HCT116 (cell line): ENCODE measurements around the gene RHEBL1. TPM values are rescaled to one million over a fixed set of nuclear protein-coding genes. Genes with fewer than 3 reads are reported as not detected.

Source experiments
- ATAC-seq: fragments of 200-7000 bp; cut with Tn5 transposase; 2 replicates; pipeline ENCODE4 v1.9.1; 2020; ENCODE audit warnings: mild to moderate bottlenecking, moderate library complexity
- BruUV-seq: library from RNA; stranded (reverse); fragments of 400-500 nt; replicated peaks from 2 replicates; lab custom pipeline; 2021; lab: Mats Ljungman, UMichigan
- CTCF ChIA-PET: fragments of 300-600 bp; sonication (Branson Sonifier 250); formaldehyde crosslinking; loops from one replicate; lab custom pipeline; 2021; ENCODE audit warnings: antibody characterized with exemption; lab: Charles Lee
- POLR2A ChIA-PET: fragments of 300-600, 350-600 bp; sonication (Branson Sonifier 250); formaldehyde crosslinking; loops from one replicate; lab custom pipeline; 2021; ENCODE audit warnings: antibody characterized with exemption; lab: Charles Lee
- RAD21 ChIA-PET, 2 experiments: fragments of 300-600 bp; sonication (Branson Sonifier 250); formaldehyde crosslinking; loops; one replicate each; lab custom pipeline; 2023; ENCODE audit warnings: low total read pairs in 2 of 2; ENCODE audit not compliant: uncharacterized antibody in 2 of 2, unreplicated experiment in 2 of 2, low non-redundant PET in 1 of 2; lab: Charles Lee
- DNase-seq: peaks from one replicate; pipeline ENCODE4 v3.0.0-alpha.2; 2010; ENCODE audit warnings: low read depth, low spot score
- H2AFZ ChIP-seq: fragments of 200-600 bp; shearing (Covaris generic), sonication (generic); 2 replicates; pipeline ENCODE4 v1.6.1; 2017; ENCODE audit warnings: low read depth, mixed run types, mixed read lengths, antibody characterized with exemption, low read length; ENCODE audit not compliant: poor library complexity, severe bottlenecking
- H3K27ac ChIP-seq: 2 replicates; pipeline ENCODE4 v1.5.1; 2012; ENCODE audit warnings: low read depth, low read length
- H3K27me3 ChIP-seq: fragments of 200-600 bp; sonication (generic); 2 replicates; pipeline ENCODE4 v1.6.1; 2016; ENCODE audit warnings: mixed run types, low read length, mixed read lengths; ENCODE audit not compliant: insufficient read depth
- H3K36me3 ChIP-seq, 2 experiments: fragments of 200-500 bp in 1 of 2; fragments of 200-600 bp in 1 of 2; sonication (Bioruptor generic) in 1 of 2; sonication (generic) in 1 of 2; 2 replicates each; pipeline versions ENCODE4 v1.5.1 to v1.6.1; 2014 to 2016; ENCODE audit warnings: low read length in 2 of 2, inconsistent platforms in 1 of 2, mixed read lengths in 1 of 2, mixed run types in 1 of 2; ENCODE audit not compliant: insufficient read depth in 2 of 2, control insufficient read depth in 1 of 2
- H3K4me1 ChIP-seq, 2 experiments: fragments of 200-600 bp in 1 of 2; sonication (generic) in 1 of 2; 2 replicates each; pipeline versions ENCODE4 v1.5.1 to v1.6.1; 2012 to 2017; ENCODE audit warnings: low read length in 2 of 2, inconsistent platforms in 1 of 2, mild to moderate bottlenecking in 1 of 2, mixed read lengths in 1 of 2, mixed run types in 1 of 2, moderate library complexity in 1 of 2; ENCODE audit not compliant: insufficient read depth in 2 of 2, control insufficient read depth in 1 of 2
- H3K4me2 ChIP-seq: fragments of 200-600 bp; sonication (generic); 2 replicates; pipeline ENCODE4 v1.6.1; 2017; ENCODE audit warnings: mixed run types, low read length, mixed read lengths
- H3K4me3 ChIP-seq, 2 experiments: fragments of 200-600 bp in 1 of 2; sonication (generic) in 1 of 2; replicated peaks in 1 of 2; 2 replicates each; pipeline ENCODE4 v1.5.1; 2011 to 2016; ENCODE audit warnings: low read length in 2 of 2, control low read depth in 1 of 2, low read depth in 1 of 2, mild to moderate bottlenecking in 1 of 2, mixed read lengths in 1 of 2, mixed run types in 1 of 2
- H3K79me2 ChIP-seq: fragments of 200-600 bp; sonication (generic); 2 replicates; pipeline ENCODE4 v1.6.1; 2017; ENCODE audit warnings: mild to moderate bottlenecking, mixed run types, low read length, moderate library complexity, mixed read lengths; ENCODE audit not compliant: insufficient read depth
- H3K9ac ChIP-seq: fragments of 200-600 bp; sonication (generic); 2 replicates; pipeline ENCODE4 v1.6.1; 2016; ENCODE audit warnings: low read length, mixed read lengths
- H3K9me2 ChIP-seq: fragments of 200-600 bp; sonication (generic), shearing (Covaris generic); 2 replicates; pipeline ENCODE4 v1.6.1; 2017; ENCODE audit warnings: mixed run types, mild to moderate bottlenecking, moderate library complexity; ENCODE audit not compliant: insufficient read depth
- H3K9me3 ChIP-seq, 2 experiments: fragments of 200-500 bp in 1 of 2; fragments of 200-600 bp in 1 of 2; sonication (Bioruptor generic) in 1 of 2; sonication (generic) in 1 of 2; 2 replicates each; pipeline ENCODE4 v1.6.1; 2014 to 2017; ENCODE audit warnings: low read length in 2 of 2, mixed read lengths in 2 of 2, inconsistent platforms in 1 of 2, low read depth in 1 of 2, mild to moderate bottlenecking in 1 of 2, mixed run types in 1 of 2, moderate library complexity in 1 of 2; ENCODE audit not compliant: control insufficient read depth in 1 of 2, insufficient read depth in 1 of 2
- H4K20me1 ChIP-seq: fragments of 200-600 bp; sonication (generic), shearing (Covaris generic); 2 replicates; pipeline ENCODE4 v1.6.1; 2017; ENCODE audit warnings: mixed run types, mild to moderate bottlenecking, moderate library complexity; ENCODE audit not compliant: insufficient read depth
- CEBPB ChIP-seq: IDR thresholded peaks from 2 replicates; pipeline ENCODE4 v1.6.1; 2012; ENCODE audit warnings: low read depth
- ELF1 ChIP-seq: IDR thresholded peaks from 2 replicates; pipeline ENCODE4 v1.6.1; 2012; ENCODE audit warnings: low read depth, borderline replicate concordance
- EZH2 ChIP-seq: fragments of 200-600 bp; sonication (generic); IDR thresholded peaks from 2 replicates; pipeline ENCODE4 v1.6.1; 2017; ENCODE audit warnings: antibody characterized with exemption, mixed run types
- EZH2phosphoT487 ChIP-seq: fragments of 200-600 bp; IDR thresholded peaks from 2 replicates; pipeline ENCODE4 v1.6.1; 2018; ENCODE audit warnings: antibody characterized with exemption, borderline replicate concordance
- FOSL1 ChIP-seq: IDR thresholded peaks from 2 replicates; pipeline ENCODE4 v1.6.1; 2012; ENCODE audit warnings: low read depth
- JUND ChIP-seq: IDR thresholded peaks from 2 replicates; pipeline ENCODE4 v1.6.1; 2012
- POLR2A ChIP-seq: IDR thresholded peaks from 2 replicates; pipeline ENCODE4 v1.7.0; 2011; ENCODE audit warnings: borderline replicate concordance; ENCODE audit not compliant: insufficient read depth, insufficient read length; ENCODE audit errors: extremely low read depth
- RAD21 ChIP-seq: IDR thresholded peaks from 2 replicates; pipeline ENCODE4 v1.6.1; 2012; ENCODE audit warnings: low read depth, mild to moderate bottlenecking
- SIN3A ChIP-seq: IDR thresholded peaks from 2 replicates; pipeline ENCODE4 v1.6.1; 2012; ENCODE audit warnings: low read depth
- SP1 ChIP-seq: IDR thresholded peaks from 2 replicates; pipeline ENCODE4 v1.6.1; 2012; ENCODE audit warnings: low read depth
- SRF ChIP-seq: IDR thresholded peaks from 2 replicates; pipeline ENCODE4 v1.6.1; 2012; ENCODE audit warnings: low read depth
- TCF7L2 ChIP-seq: IDR thresholded peaks from 2 replicates; pipeline ENCODE4 v1.7.0; 2011; ENCODE audit warnings: borderline replicate concordance, inconsistent platforms; ENCODE audit not compliant: insufficient read depth, insufficient read length; ENCODE audit errors: extremely low read depth
- YY1 ChIP-seq: IDR thresholded peaks from 2 replicates; pipeline ENCODE4 v1.6.1; 2011; ENCODE audit warnings: low read length, low read depth, moderate library complexity, mild to moderate bottlenecking; ENCODE audit not compliant: insufficient replicate concordance; ENCODE audit errors: extremely low read depth
- ZFX ChIP-seq: fragments of 450-650 bp; IDR thresholded peaks from 2 replicates; pipeline ENCODE4 v1.6.1; 2017
- intact Hi-C: fragments of 100-400 bp; cut with micrococcal nuclease; formaldehyde crosslinking; loops from 2 replicates; pipeline ENCODE4 v1.10.0; 2022
- total RNA-seq: library from RNA; stranded (reverse); gene quantifications from one replicate; pipeline ENCODE4 v1.2.1, GENCODE V29; 2021; ENCODE audit not compliant: unreplicated experiment
- TF ChIP-seq, protein P1 (sequence below): IDR thresholded peaks from 2 replicates; pipeline ENCODE4 v1.6.1; 2012; ENCODE audit warnings: low read depth
- TF ChIP-seq, protein P2 (sequence below): IDR thresholded peaks from 2 replicates; pipeline ENCODE4 v1.6.1; 2012

The RHEBL1 gene
- total RNA-seq, 1 experiment from 2014 or later = 2.8 TPM

DNA sequence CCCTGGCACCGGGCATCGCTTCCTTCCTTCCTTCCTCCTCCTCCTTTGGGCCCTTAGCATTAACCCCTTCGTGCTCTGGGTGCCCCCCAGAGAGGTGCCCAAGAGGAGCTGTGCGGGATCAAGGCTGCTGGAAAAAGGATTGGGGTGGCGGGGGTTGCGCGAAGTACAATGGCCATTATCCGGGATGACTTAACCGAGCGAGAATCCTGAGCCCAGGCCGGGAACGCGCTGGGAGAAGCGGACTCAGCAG is 22.0 kb upstream of the RHEBL1 start (continued):
- TF ChIP-seq EZH2phosphoT487 = no peak

DNA sequence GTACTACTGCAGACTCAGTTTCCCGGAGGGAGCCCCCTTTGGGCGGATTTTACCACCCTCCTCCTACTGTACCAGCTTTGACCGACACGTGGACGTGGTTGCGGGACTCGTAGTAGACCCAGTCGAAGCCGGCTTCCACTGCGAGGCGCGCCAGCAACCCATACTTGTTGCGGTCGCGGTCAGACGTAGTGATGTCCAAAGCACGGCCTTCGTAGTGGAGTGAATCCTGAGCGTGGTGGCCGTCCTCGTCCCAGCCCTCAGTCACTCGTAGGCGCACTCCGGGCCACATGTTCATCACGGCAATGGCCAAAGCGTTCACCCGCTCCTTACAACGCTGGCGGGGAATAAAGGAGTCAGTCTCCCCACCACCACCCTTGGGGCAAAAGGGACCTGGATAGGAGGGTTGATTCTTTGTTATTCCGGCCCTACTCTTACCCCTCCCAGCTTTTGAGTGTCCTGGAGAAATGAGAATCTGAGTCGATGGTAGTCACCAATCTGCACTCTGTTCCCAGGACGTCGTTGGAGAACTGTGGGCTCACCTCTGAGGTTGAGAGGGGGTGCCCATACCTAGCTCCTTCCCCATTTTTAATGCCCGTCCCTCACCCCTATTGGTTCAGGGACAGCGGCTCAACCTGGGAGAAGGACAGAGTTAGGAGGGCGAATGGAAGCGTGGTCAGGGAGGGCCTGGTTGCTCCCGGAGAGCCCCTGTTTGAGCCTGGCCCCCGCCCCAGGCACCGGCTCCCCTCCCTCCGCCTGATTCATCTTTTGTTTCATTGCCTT is 21.5 kb upstream of the RHEBL1 start:
- no TSS peak for BruUV-seq
- no peaks in the 10 kb centered on the region for H4K20me1 ChIP-seq
- H3K9me2 ChIP-seq = no peaks in the 10 kb centered on the region
- no peaks in the 10 kb centered on the region for H3K9me3 ChIP-seq
- H3K9ac ChIP-seq = no peak overlapping the region
- no peaks in the 10 kb centered on the region for H3K27me3 ChIP-seq
- H3K4me3 ChIP-seq = no peak overlapping the region
- ATAC-seq (no peak), DNase-seq (no peak)
- peaks cover 11 to 16% of the 10 kb centered on the region in 2 experiments for H3K4me1 ChIP-seq
- POLR2A ChIA-PET = no interaction called here
- CTCF ChIA-PET = no interaction called here
- no peak overlapping the region for H2AFZ ChIP-seq
- TF ChIP-seq ELF1 (no peak), SRF (no peak), TCF7L2 (no peak), ZFX (no peak), POLR2A (no peak), JUND (no peak), RAD21 (no peak), SIN3A (no peak), YY1 (no peak), EZH2 (no peak), EZH2phosphoT487 (no peak), CEBPB (no peak), SP1 (no peak), FOSL1 (no peak)
- TF ChIP-seq, protein P1, sequence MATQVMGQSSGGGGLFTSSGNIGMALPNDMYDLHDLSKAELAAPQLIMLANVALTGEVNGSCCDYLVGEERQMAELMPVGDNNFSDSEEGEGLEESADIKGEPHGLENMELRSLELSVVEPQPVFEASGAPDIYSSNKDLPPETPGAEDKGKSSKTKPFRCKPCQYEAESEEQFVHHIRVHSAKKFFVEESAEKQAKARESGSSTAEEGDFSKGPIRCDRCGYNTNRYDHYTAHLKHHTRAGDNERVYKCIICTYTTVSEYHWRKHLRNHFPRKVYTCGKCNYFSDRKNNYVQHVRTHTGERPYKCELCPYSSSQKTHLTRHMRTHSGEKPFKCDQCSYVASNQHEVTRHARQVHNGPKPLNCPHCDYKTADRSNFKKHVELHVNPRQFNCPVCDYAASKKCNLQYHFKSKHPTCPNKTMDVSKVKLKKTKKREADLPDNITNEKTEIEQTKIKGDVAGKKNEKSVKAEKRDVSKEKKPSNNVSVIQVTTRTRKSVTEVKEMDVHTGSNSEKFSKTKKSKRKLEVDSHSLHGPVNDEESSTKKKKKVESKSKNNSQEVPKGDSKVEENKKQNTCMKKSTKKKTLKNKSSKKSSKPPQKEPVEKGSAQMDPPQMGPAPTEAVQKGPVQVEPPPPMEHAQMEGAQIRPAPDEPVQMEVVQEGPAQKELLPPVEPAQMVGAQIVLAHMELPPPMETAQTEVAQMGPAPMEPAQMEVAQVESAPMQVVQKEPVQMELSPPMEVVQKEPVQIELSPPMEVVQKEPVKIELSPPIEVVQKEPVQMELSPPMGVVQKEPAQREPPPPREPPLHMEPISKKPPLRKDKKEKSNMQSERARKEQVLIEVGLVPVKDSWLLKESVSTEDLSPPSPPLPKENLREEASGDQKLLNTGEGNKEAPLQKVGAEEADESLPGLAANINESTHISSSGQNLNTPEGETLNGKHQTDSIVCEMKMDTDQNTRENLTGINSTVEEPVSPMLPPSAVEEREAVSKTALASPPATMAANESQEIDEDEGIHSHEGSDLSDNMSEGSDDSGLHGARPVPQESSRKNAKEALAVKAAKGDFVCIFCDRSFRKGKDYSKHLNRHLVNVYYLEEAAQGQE = no peak
- TF ChIP-seq, protein P2, sequence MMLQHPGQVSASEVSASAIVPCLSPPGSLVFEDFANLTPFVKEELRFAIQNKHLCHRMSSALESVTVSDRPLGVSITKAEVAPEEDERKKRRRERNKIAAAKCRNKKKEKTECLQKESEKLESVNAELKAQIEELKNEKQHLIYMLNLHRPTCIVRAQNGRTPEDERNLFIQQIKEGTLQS = no peak
- H3K27ac ChIP-seq = no peak overlapping the region
- no peaks in the 10 kb centered on the region for H3K79me2 ChIP-seq
- intact Hi-C loops = no loop called here
- no peaks in the 10 kb centered on the region for H3K36me3 ChIP-seq
- RAD21 ChIA-PET = no interaction called here
- no peak overlapping the region for H3K4me2 ChIP-seq
